GM12878 (cell line): ENCODE results near the gene JAG2. TPM values are rescaled to one million over a fixed set of nuclear protein-coding genes. Genes with fewer than 3 reads are reported as not detected.

Experiments used
- ATAC-seq: fragments of 200-7000 bp; cut with Tn5 transposase; 3 replicates; pipeline ENCODE4 v1.9.1; 2020; ENCODE audit warnings: mild to moderate bottlenecking, moderate library complexity
- BruUV-seq: library from RNA; stranded (reverse); fragments of 400-500 nt; replicated peaks from 2 replicates; lab custom pipeline; 2021; lab: Mats Ljungman, UMichigan
- CTCF ChIA-PET: fragments of 300-600 bp; sonication (Branson Sonifier 250); formaldehyde crosslinking; extraction: SDS; loops from one replicate; lab custom pipeline; 2021; ENCODE audit warnings: inconsistent platforms; lab: Yijun Ruan, JAX
- POLR2A ChIA-PET: fragments of 350-600 bp; formaldehyde crosslinking; extraction: SDS; loops from one replicate; lab custom pipeline; 2021; ENCODE audit warnings: inconsistent platforms; lab: Charles Lee
- RAD21 ChIA-PET: fragments of 300-600 bp; sonication (Branson Sonifier 250); formaldehyde crosslinking; loops from one replicate; lab custom pipeline; 2023; ENCODE audit warnings: antibody characterized with exemption; ENCODE audit not compliant: unreplicated experiment; lab: Charles Lee
- SMC1A ChIA-PET: fragments of 300-600 bp; sonication (Branson Sonifier 250); formaldehyde crosslinking; loops from one replicate; lab custom pipeline; 2023; ENCODE audit not compliant: unreplicated experiment, uncharacterized antibody; lab: Charles Lee
- DNase-seq: peaks from one replicate; pipeline ENCODE4 v3.0.0-alpha.2; 2011; ENCODE audit warnings: low read depth, low spot score
- FAIRE-seq: peaks from 3 replicates; lab custom pipeline; 2011; peaks lifted over from hg19 to GRCh38; lab: Jason Lieb, UNC
- H2AFZ ChIP-seq: 2 replicates; pipeline ENCODE4 v1.6.0; 2011; ENCODE audit warnings: low read depth, low read length, control low read depth; ENCODE audit not compliant: control insufficient read depth
- H3K27ac ChIP-seq: 2 replicates; pipeline ENCODE4 v1.5.1; 2011; ENCODE audit warnings: control low read depth; ENCODE audit not compliant: control insufficient read depth, insufficient read depth
- H3K27me3 ChIP-seq, 2 experiments: replicated peaks in 1 of 2; 2 replicates each; pipeline versions ENCODE4 v1.6.0 to v1.6.1; 2011; ENCODE audit warnings: low read length in 1 of 2; ENCODE audit not compliant: control insufficient read depth in 2 of 2, insufficient read depth in 2 of 2
- H3K36me3 ChIP-seq, 2 experiments: 2 replicates each; pipeline ENCODE4 v1.5.1; 2011; ENCODE audit warnings: low read length in 1 of 2; ENCODE audit not compliant: control insufficient read depth in 2 of 2, insufficient read depth in 2 of 2
- H3K4me1 ChIP-seq: 2 replicates; pipeline ENCODE4 v1.6.1; 2011; ENCODE audit warnings: mild to moderate bottlenecking, low read length, moderate library complexity, mixed read lengths; ENCODE audit not compliant: control insufficient read depth, insufficient read depth
- H3K4me2 ChIP-seq: 2 replicates; pipeline ENCODE4 v1.6.0; 2011; ENCODE audit warnings: control low read depth; ENCODE audit not compliant: control insufficient read depth, insufficient read depth
- H3K4me3 ChIP-seq: fragments of 200-600 bp; sonication (generic); 2 replicates; pipeline ENCODE4 v1.5.1; 2016
- H3K79me2 ChIP-seq: 2 replicates; pipeline ENCODE4 v1.6.0; 2011; ENCODE audit warnings: low read length; ENCODE audit not compliant: control insufficient read depth, insufficient read depth
- H3K9ac ChIP-seq: 2 replicates; pipeline ENCODE4 v1.8.0; 2011; ENCODE audit warnings: low read length, control low read depth, mixed read lengths; ENCODE audit not compliant: control insufficient read depth, insufficient read depth
- H3K9me3 ChIP-seq: replicated peaks from 3 replicates; pipeline ENCODE4 v1.5.1; 2011; ENCODE audit warnings: mild to moderate bottlenecking, low read length; ENCODE audit not compliant: control insufficient read depth, insufficient read depth
- H4K20me1 ChIP-seq: 2 replicates; pipeline ENCODE4 v1.6.0; 2011; ENCODE audit not compliant: control insufficient read depth, insufficient read depth
- NBN ChIP-seq: fragments of 450-650 bp; IDR thresholded peaks from 2 replicates; pipeline ENCODE4 v1.6.1; 2016
- RBBP5 ChIP-seq: fragments of 200-600 bp; sonication (generic); conservative IDR thresholded peaks from 2 replicates; pipeline ENCODE4 v1.6.1; 2016
- RELB ChIP-seq: fragments of 450-650 bp; IDR thresholded peaks from 2 replicates; pipeline ENCODE4 v1.6.1; 2017; ENCODE audit warnings: low read depth, mild to moderate bottlenecking, moderate library complexity
- STAT1 ChIP-seq: fragments of 450-650 bp; conservative IDR thresholded peaks from 2 replicates; pipeline ENCODE4 v1.6.1; 2014; ENCODE audit warnings: antibody characterized with exemption, mild to moderate bottlenecking
- YBX1 ChIP-seq: fragments of 450-650 bp; IDR thresholded peaks from 2 replicates; pipeline ENCODE4 v1.6.1; 2016; ENCODE audit warnings: antibody characterized with exemption
- WGBS: methylation state at CpG from one replicate; pipeline ENCODE4 v1.1.6; 2016; ENCODE audit warnings: low lambda C conversion rate; ENCODE audit not compliant: insufficient replicate concordance, insufficient coverage; ENCODE audit errors: missing lambda C conversion rate; 5-methylcytosine and 5-hydroxymethylcytosine counted together
- in situ Hi-C: fragments of 300-500 bp; cut with MboI; formaldehyde crosslinking; loops from 9 replicates; pipeline ENCODE4 v1.14.3; 2018; ENCODE audit warnings: mixed read lengths
- intact Hi-C: fragments of 100-400 bp; cut with micrococcal nuclease; formaldehyde crosslinking; loops from one replicate; pipeline ENCODE4 v1.14.2; 2022; ENCODE audit not compliant: unreplicated experiment
- polyA plus RNA-seq, 11 experiments: library from polyadenylated mRNA; depleted of rRNA in 4 of 11; unstranded in 6 of 11; stranded (reverse) in 5 of 11; fragments of >200 nt; fragmentation: Nextera tagmentation in 4 of 11; fragmentation: Illumina TruSeq in 1 of 11; extraction: Ambion mirVana in 4 of 11; extraction: Trizol in 1 of 11; gene quantifications; 1 replicate in 1 of 11; 2 replicates in 10 of 11; pipeline versions ENCODE4 v1.2.1 to v1.2.3, GENCODE V29; 2011 to 2016; ENCODE audit warnings: inconsistent platforms in 2 of 11, missing spikeins in 2 of 11, low read depth in 1 of 11
- total RNA-seq, 4 experiments: library from RNA; depleted of rRNA in 3 of 4; stranded (reverse); fragments of >200 nt in 3 of 4; fragmentation: Illumina TruSeq in 1 of 4; extraction: Trizol in 1 of 4; gene quantifications; 2 replicates each; pipeline versions ENCODE4 v1.2.1 to v1.2.3, GENCODE V29; 2013 to 2021

Gene JAG2
- total and polyA plus RNA-seq, 10 of the 15 experiments (the other 5 are each of a cell fraction or from before 2014, with no cell fraction given): 0.04 to 0.14 (median 0.06) TPM; not detected in 5

DNA sequence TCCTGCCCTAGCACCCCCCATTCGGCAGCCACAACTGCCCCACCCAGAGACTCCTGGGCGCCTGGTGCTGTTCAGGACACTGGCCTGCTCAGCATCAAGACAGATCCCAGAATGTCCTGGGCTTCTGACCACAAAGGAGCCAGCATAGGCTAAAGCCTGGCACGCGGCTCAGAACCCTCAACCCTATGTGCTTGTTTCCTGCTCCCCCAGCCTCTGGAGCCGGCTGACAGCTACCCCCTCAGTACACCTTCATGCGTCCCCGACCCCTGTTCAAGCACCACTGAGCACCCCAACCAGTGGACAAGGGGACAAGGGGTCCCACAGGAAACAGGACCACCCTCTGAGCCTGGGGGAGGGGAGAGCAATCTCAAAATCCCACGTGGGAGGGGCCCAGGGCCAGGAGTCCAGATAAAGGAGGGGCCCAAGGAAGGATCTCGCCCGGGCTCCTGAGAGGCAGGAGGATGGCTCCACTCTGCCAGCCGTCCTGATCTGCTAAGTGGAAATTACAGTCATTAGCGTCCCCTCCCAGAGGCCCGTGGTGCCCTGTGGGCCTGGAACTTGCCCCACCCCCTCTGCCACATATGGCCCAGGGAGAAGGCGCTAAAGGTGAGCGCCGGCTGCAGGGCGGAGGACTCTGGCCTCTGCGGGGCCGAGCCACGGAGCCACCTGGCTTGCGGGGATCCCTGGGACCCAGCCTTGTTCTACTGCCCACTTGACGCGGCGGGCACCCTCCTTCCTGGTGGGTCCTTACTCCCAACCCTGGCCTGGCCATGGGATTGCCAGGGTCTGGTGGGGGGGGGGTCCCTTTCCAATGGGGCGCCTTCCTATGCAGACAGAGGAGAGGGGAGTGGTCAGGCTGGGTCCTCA is 76.2 kb downstream of the JAG2 start:
- TF ChIP-seq RELB: 0 out of 2 replicates have a peak, but pooled peaks have one; percentile 15
- TF ChIP-seq YBX1: no peak
- no peak for TF ChIP-seq RBBP5
- 0 out of 2 replicates have a peak, but pooled peaks have one; percentile 27 for TF ChIP-seq NBN
- TF ChIP-seq STAT1: 0 out of 2 replicates have a peak, but pooled peaks have one; percentile 35
- H3K27ac ChIP-seq: no peak overlapping the region
- in situ Hi-C loops (no loop called here), intact Hi-C loops (loop anchor here (2.0 to 10.0 kb wide), 3 partner anchors 72 to 190 kb away; partner anchors contain the start of gene JAG2)
- H3K9me3 ChIP-seq: no peaks in the 10 kb centered on the region
- BruUV-seq: TSS peak; percentile 63
- peak overlapping the region; percentile 85 for H3K4me2 ChIP-seq
- no peaks in the 10 kb centered on the region for H4K20me1 ChIP-seq
- ATAC-seq (no peak), FAIRE-seq (no peak), DNase-seq (no peak)
- no peaks in the 10 kb centered on the region for H3K27me3 ChIP-seq
- peak overlapping the region; percentile 49; the same call in 1 of the 2 replicates for H3K9ac ChIP-seq
- ChIA-PET CTCF (interaction anchor here (1.2 kb wide), 1 partner anchor 73 kb away, joined by 3 read pairs; no protein-coding TSS in a partner anchor), RAD21 (interaction anchor here (1.0 kb wide), 1 partner anchor 190 kb away, joined by 3 read pairs; no protein-coding TSS in a partner anchor), SMC1A (no interaction called here), POLR2A (no interaction called here)
- H3K36me3 ChIP-seq: no peaks in the 10 kb centered on the region
- H3K4me3 ChIP-seq: peak overlapping the region; percentile 63
- H3K4me1 ChIP-seq: peaks cover 14% of the 10 kb centered on the region
- WGBS: 58% methylated on average over 25 of the region's 25 CpGs
- H2AFZ ChIP-seq: peak overlapping the region; percentile 81
- H3K79me2 ChIP-seq: no peaks in the 10 kb centered on the region
